ENCODE results near the gene NUDT14. TPM values are rescaled to one million over a fixed set of nuclear protein-coding genes. Genes with fewer than 3 reads are reported as not detected.

The NUDT14 gene
- polyA plus RNA-seq, 10 donors: 7.3 to 19.6 (median 13.8) TPM

DNA sequence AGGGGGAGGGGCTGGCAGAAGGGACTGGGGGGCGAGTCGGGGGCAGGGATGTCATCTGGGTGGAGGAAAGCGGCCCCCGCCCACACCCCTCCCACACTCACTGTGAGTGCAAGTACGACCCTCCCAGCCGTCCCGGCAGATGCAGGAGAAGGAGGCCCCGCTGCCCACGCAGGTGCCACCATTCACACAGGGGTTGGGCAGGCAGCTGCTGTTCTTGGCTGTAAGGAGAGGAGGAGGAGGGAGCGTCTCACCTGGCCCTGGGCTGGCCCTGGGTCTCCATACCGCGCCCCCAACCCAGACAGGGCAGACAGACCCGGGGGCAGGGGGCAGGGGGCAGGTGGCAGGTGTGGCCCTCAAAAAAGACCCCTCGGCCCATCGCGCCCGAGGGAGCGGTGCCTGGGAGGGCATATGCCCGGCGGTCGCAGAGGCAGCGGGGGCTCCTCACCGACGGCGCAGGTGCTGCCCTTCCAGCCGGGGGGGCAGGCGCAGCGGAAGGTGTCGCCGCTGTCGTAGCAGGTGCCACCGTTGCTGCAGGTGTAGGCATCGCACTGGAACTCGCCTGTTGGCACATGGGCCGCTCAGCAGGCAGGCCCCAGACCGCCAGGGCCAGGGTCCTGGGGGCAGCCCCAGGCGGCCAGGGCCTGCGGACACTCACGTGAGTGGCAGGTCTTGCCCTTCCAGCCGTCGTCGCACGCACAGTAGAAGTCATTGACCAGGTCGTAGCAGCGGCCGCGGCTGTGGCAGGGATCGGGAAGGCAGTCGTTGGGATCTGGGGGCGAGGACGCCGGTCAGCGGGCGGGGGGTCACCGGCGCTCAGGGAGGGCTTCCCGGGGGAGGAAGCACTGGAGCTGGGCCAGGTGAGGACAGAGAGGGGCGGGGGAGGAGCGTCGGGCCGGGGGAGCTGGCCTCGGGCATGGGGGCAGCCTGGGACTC lies 33.2 kb downstream of the NUDT14 start:
- DNase-seq: no peak

GRCh38 chr14:105146976-105147635 lies 34.0 kb downstream of the NUDT14 start:
- no peak for DNase-seq

- DNase-seq: no peak
These were observed 34.7 kb downstream of the NUDT14 start for GRCh38 chr14:105146181-105146975.

DNA sequence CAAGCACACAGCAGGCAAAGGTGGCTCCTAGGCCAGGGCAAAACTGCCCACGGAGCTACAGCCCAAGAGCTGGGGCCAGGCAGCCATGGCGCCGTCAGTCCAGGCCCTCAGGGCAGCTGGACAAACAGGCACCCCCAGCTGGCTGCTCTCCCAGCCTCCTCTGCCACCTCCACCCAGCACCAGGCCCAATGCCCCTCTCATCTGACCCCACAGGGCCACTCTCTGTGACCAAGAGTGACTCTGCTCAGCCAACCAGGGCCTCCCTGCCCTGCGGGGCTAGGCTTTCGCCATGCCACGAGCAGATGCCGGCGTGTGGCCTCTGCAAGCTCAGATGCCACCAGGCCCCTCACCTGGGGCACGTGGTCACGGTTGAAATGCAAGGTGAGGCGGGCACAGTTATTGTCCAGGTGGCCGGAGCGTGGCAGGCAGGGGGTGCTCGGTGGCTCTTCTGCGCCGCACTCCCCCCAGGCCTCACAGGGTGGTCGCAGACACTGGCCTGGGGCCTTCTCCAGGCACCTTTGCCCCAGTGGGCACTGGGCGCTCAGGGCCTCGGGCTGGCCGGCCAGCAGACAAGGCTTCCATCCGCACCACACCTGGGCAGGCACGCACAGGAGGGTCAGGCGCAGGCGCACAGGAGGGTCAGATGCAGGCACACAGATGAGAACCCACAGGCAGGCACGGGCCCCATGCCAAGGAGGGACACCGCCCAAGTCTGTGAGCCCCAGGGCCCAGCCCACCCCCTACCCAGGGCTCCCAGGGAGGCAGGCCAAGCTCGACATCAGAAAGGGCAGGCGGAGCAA lies 35.5 kb downstream of the NUDT14 start:
- no peak for DNase-seq

GRCh38 chr14:105144666-105145380 lies 36.3 kb downstream of the NUDT14 start:
- DNase-seq: no peak

GRCh38 chr14:105144026-105144665 lies 37.0 kb downstream of the NUDT14 start:
- no peak for DNase-seq

DNA sequence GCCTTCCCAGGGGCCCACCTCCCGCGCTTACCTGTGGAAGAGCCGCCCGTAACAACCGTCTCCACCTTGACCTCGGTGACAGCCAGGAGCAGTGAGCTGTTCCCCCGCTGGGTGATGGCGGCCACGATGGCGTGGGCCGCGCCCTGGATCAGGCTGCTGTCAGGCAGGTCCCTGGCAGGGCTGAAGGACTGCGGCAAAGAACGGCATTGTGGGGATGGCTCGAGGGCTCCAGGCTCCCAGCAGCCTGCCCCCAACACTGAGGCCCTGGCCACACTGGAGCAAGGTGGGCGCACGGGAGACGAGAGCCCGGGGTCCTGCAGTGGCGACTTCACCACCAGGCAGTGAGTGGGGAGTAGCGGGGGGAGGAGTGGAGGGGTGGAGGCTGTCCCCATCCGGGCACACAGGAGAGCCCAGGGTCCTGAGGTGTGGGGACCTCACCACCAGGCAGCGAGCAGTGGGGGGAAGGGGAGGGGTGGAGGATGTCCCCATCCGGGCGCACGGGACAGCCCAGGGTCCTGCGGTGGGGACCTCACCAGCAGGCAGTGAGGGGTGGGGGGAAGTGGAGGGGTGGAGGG lies 37.6 kb downstream of the NUDT14 start:
- DNase-seq: no peak

- no peak for DNase-seq
These were observed 38.3 kb downstream of the NUDT14 start for GRCh38 chr14:105142651-105143450.

DNA sequence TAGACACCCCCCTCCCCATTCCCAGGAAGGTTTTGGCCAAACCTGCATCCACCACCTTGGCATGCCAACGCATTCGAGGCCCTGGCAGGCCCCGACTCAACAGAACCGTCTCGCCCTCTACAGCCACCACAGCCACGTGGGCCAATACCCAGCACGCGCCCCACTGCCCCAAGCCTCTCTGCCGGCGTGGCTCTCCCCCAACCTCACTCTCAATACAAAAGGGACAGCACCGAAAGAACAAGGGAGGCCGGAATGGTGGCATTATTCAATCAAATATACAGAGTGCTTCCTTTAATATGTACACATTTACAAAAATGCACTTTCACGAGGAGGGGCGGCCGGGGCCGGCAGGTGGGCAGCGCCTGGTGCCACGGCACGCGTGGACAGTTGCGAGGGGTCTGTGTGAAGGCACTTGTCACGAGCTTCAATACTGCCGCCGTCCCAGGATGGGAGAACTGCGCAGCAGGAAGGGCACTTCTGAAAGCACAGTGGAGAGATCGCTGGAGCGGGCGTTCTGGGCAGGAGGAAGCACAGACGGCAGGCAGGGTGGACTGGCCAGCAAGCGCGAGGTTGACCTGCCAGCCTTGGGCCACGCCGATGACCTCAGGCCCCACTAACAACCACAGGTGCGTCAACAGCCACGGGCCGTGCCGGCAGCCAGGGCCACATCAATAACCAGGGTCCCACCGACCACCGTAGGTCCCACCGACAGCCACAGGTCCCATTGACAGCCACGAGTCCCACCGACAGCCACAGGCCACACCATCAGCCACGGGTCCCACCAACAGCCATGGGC lies 39.4 kb downstream of the NUDT14 start:
- no peak for DNase-seq

DNA sequence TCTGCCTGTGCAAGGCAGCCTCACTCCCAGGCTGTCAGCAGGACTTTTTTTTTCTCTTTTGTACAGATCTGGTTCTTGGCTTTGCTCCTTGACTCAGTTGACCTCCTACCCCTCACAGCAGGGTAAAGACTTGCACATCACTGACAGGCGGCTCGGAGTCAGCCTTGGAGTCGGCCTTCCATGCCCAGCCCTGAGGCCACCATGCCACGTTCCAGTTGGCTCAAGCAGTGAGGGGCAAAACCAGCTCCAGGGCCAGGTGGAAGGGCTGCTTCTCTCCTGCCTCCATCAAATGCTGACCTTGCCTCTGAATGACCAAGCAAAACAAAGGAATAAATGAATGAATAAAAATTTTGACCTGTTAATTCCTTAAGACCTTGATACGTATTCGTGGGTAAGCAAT lies 40.1 kb downstream of the NUDT14 start:
- DNase-seq: no peak

DNA sequence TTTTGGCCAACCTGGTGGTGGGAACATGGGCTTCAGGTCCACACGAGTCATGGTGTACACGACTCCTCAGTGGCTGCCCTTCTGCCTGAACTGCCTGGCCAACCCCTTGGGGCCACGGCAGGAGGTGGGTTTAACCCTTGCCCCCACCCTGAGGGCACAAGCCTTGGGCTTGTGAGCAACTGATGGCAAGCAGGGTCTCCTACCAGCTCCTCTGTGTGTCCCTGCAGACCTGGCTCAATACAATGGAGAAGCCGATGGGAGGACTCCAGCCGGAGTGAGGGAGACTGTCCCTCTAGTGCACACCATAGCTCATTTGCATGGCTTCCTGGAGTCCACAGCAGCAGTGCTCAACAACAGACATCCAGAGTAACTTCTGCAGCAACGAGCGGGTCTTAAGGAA lies 40.5 kb downstream of the NUDT14 start:
- no peak for DNase-seq

DNA sequence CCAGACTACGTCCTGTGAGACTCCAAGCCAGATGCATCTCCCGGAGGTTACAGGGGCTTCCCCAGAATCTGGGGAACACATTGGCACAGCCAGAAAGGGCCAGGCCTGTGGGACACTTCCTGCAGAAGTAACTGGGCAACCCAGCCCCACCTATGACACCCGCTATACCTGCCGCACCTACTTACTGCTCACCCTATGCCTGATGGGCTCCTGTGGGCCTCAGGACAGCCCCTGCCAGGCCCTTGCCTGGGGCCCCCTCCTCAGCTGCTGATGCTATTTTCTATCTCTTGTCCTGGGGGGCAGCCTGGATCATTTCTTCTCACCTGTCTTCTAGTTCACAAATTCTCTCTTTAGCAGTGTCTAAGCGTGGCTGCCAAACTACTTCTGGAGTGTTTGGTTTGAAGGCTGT lies 41.3 kb downstream of the NUDT14 start:
- DNase-seq: no peak

GRCh38 chr14:105139212-105139825 lies 41.8 kb downstream of the NUDT14 start:
- DNase-seq: no peak

DNA sequence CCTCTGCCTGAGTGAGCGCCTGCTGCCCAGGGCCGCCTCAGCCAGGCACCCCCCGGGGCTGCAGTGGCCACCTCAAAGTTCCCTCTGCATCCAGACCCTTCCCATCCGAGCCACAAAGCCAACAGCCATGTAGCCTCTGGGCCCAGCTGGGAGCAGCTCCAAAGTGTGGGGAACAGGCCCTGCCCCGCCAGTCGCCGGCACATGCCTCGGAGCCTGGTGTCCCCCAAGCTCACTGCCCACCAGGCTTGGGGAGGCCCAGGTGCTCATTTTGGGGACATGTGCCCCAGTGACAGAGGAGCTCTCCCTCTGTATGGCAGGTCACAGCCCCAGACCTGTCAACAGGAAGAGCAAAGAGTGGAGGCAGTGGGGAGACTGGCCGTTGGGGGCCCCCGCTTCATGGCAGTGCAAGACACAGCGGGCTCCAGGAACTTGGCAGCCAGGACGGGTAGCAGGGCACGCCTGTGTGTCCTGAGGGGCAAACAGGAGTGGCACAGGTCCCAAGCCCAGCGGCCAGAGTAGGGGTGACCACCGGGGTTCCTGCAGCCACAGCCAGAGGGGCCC lies 42.5 kb downstream of the NUDT14 start:
- no peak for DNase-seq

GRCh38 chr14:105138021-105138541 lies 43.0 kb downstream of the NUDT14 start:
- DNase-seq: no peak

- no peak for DNase-seq
These were observed 43.6 kb downstream of the NUDT14 start for GRCh38 chr14:105137481-105138020.
